AG08396 (cell line): ENCODE data around the gene COL4A1.

Experiments
- DNase-seq: peaks from one replicate; pipeline ENCODE4 v3.0.0; 2012; ENCODE audit warnings: low spot score, mixed read lengths

Gene COL4A1

DNA sequence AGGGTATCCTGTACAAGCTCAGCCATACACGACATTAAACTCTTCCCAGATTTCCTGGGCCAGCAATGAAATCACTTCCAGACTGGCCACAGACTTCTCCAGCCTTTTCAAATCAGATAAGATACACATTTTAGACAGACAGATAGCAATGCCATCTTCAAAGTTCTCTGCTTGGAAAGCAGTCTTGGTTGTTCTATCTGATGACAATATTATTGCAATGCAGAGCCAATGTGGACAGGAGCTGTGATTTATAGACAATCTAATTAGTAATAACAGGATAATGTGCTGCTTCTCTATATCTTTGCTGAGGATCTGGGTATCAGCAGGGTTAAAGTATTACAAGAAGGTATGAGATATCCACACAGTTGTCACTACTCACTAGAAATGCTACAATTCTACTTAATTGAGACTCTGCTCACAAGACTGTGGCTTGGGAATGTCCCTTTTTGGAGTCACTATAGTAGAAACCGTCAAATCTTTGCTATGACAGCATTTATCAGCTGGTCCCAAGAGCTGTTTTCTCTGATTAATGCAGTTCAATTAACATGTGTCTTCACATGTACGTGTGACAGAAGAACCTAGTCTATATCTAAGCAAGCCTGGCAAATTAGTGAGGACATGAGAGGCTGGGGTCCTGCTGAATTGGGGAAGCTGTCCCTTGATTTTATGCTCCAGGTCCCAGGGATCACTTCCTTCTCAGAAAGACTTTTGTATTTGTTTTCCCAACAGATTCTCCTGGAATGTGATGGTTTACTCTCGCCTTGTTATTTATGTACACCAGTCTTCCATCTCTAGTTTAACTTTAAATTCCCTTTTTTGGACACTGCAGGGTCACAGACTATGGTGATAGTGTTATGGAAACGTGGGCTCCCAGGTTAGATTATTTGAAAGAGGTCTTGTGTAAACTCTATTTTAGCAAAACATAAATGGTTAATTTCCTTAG, 68.8 kb downstream of the COL4A1 start:
- DNase-seq: no peak

DNA sequence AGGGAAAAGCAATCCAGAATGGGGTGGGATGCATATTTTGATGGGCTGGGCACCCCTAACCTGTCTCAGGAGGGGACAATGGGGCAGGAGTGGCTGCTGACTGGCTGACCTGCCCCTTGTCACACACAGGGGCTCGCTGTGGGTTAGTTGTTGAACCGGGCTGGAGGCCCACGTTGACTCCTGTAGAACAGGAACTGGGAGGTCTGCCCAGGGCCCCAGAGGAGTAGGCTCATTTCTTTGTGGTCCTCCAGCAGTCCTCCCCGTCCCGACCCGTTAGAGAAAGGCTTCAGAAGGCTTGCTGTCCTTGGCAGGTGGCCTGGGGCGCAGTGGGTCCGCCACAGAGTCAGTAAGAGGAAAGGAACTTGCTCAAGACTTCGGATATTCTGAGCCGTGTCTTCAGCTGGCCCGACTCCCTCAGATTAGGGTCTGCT, 70.1 kb downstream of the COL4A1 start:
- DNase-seq: no peak

DNA sequence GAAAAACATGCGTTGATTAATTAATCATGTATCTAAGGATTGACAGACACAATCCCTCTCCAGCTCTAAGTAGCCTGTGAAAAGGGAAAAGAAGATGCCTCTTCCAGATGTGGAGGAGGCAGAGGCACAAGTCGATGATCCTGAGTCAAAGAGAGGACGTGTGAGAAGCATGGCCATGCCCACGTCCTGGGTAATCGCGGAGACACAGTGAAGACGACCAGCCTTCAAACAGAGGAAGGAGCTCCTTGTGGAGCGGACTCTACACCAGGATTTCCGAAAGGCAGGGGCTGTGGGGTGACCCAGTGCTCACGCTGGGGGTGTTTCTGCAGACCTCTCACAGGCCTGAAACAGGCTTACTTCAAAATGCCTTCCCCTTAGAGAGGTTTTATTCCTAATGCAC, 70.5 kb downstream of the COL4A1 start:
- DNase-seq: no peak

DNA sequence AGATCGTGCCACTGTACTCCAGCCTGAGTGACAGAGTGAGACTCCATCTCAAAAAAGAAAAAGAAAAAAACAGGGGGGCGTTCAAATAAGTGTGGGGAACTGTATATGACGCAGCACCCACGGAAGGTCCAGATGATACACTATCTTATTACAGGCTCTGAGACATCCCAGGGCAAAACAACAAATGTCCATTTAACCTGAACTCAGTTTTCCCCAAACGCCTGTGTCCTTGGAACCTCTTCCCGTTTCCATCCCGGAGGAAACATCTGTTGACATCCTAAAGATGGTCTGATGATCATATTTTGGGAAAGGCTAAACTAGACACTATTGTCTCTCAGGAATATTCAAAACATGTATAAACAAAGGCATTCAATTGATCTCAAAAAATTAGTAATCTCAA, 72.4 kb downstream of the COL4A1 start:
- no peak for DNase-seq

DNA sequence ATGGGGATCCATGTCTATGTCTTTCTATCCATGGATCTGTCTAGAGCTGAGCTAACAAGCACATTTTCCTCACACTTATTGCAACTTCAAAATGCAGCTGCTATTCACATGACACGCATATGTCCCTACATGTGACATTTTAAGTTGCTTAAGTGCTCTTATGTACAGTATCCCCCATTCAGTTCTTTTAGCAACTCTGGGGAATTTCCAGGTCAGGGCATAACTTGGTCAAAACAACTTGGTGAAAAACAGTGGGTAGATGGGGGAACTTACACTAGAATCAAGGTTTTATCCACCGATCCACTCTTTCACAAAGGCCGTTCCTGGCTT, 73.0 kb downstream of the COL4A1 start:
- DNase-seq: no peak

DNA sequence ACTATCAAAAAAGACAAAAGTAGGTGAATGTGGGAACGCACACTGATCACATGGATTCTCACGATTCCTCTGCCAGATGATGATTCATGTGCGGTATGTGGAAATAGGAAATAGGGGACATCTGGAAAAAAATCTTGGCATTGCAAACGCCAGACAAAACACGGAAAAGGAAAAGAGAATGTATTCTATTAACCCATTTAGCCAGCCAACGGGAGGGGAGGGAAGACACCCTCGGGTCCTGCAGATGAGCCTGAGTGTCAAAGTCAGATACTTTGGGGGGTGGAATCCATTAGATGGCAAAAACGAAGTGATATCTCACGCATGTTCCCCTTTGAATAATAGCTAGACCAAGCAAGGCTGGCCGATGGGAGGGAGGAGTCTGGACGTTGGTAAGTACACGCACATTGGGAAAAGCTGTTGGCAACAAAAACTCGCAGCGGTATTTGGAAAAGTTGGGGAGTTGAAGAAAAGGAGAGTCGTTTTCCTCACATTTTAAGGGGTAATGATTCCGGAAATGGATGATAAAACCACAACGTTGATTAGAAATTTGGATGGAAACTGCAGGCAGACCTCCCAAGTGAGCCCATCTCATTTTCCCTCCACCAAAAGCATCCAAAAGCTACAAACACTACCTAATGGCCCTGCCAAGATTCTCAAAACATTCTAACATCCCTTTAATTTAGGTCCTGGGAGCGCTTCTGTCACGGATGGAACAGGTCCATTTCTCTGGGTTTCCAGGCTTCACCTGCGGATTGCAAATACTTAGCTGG, 73.6 kb downstream of the COL4A1 start:
- peak; percentile 46 for DNase-seq

DNA sequence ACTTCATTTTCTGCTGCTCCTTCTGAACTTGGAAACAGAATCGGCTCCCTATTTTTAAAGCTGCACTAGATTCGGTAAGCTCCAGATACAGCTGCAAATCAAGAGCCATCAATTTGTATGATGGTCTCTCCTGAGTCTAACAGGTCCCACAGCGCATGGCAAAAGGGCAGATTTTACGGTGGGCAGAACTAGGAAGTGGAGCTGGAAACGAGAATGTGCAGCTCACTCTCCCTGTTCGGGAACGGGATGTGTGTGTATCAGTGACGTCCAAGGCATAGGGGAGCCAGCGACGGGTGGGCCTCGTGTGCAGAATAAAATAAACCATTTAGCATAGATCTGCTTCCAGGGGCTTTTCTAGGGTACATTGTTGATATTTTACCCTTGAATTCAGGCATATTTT, 74.2 kb downstream of the COL4A1 start:
- peak; percentile 31 for DNase-seq

DNA sequence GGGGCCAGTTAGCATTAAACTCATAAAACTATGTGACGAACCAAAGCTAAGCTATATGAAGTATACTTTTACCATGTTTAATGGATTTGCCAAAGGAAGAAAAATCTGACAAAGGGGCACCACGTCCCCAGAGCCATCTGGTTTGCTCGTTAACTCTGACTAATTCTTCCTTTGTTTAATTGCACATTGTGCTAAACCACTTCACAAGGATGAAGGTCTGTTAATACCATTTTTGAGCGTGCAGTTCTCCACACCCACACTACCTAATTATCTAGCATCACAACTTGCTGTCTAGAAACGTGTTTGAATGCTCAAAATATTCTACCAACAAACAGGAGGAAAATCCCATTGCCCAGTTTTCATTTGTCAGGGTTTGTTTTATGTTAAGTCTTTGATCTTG, 74.8 kb downstream of the COL4A1 start:
- no peak for DNase-seq

DNA sequence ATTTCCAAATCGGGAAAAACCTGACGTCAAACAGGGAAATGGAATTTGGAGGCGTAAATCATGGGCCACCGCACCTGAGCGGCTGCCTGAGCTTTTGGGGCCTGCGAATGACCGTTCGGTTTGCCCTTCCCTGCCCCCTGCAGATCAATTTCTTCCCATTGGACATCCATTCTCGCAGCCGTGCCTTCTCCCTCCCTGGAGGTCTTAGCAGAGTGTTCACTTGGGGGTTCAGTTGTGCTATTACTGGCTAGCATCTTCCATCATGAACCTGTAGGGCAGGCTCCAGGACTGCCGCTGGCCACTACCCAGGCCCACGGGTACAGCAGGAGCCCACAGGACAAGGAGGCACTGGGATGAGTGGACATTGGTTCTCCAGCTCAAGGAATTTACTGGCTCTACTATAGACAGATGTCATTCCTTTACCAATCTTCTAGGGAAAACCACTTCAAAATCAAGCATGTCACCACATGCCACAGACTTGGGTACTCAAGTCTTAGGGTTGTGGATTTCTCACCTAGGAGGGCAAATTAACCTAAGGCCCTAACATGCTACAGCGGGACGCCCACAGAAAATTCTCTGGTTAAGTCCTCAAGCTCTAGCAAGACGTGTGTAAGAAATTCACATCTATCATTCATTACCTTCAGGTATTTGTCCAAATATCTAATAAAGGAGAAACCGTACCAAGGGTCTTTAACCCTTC, 75.5 kb downstream of the COL4A1 start:
- DNase-seq: no peak

DNA sequence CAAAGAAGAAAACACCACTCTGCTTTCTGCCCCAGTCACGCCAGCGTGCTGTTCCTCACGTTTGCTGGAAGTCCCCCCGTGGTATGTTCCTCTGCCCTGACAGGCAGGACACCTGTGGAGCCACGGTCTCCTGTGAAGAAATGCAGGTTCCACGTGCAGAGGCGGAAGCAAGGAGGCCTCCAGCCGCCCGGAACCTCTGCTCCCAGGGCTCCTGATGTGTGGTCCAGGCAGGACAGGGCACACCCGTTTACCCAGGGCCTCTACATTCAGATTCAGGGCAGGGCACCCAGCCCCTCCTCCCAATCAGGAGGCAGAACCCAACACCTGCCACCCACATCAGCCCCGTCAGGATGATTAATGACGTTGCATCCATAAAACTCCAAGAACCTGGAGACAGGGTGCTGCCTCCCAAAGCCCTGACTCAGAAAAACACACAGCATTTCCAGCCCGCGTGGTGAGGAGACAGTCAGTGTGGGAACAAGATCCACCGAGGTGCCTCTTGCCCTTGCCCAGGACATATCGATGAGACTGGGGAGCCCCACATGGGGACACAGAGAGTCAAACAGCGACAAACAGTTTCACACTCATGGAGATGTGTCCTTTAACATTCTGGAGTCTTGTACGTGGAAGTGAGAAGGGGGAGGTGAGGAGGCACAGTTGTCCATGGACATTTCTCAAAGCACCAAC, 76.2 kb downstream of the COL4A1 start:
- no peak for DNase-seq

DNA sequence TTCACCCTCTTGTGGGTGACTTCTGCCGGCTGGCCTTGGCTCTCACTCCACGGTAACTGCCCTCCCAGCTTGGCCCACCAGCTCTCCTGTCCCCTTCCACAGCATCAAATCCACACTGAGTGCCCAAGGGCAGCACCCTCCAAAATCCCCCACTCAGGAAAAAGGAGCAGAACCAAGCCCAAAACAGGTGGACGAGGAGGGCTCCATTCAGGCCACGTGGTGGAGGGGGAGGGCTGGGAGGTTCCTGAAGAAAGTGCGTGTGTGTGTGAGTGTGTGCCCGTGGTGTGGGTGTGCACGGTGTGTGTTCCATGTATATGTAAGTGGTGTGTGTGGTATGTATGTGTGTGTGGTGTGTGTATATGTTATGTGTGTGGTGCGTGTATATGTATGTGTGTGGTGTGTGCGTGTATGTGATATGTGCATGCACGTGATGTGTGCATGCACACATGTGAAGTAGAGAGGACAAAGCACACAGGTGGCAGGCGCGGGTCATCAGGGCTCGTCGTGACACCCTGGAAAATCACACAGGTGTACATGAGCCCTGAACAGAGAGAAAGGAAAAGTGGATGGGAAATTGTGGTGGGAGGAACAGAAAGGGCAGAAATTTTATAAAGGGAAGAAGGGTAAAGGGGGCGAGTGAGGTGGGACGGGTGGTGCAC, 76.9 kb downstream of the COL4A1 start:
- DNase-seq: no peak

DNA sequence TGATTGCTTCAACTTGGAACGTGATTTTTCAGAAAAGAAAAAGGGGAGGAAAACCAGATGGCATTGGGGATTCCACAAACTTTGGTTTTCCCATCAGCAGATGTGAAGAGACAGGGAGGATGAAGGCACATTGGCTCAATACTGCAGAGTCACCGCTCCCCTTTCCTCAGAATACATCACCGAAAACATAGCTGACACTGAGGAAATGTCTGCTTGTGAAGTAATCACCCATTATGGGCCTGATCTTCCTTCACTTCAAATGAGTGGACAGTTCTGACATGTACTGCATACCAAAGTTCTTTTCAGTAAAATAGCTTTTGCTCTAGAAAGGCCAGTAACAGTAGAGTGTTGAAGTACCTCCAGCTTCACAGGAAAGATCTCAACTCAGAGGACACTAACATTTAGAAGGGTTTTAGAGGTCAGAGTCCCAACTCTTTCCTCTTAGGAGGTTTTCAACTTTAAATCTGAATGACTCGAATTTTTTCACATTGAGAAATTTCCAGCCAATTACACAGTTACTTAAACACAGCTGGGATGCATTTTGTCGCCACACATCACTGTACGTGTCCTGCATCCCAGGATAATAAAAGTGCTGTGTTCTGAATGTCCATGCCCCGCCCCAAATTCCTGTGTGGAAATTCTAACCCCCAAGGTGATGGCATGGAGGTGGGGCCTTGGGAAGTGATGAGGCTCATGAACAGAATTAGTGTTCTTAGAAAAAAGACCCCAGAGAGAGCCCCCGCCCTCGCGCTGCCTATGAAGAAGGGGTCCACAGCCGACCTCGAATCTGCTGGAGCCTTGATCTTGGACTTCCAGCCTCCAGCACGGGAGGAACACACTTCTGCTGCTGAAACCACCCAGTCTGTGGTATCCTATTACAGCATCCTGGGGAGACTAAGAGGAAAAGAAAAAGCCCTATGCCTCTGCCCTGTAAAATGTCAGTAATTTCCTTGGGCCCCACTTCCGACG, 77.7 kb downstream of the COL4A1 start:
- no peak for DNase-seq

DNA sequence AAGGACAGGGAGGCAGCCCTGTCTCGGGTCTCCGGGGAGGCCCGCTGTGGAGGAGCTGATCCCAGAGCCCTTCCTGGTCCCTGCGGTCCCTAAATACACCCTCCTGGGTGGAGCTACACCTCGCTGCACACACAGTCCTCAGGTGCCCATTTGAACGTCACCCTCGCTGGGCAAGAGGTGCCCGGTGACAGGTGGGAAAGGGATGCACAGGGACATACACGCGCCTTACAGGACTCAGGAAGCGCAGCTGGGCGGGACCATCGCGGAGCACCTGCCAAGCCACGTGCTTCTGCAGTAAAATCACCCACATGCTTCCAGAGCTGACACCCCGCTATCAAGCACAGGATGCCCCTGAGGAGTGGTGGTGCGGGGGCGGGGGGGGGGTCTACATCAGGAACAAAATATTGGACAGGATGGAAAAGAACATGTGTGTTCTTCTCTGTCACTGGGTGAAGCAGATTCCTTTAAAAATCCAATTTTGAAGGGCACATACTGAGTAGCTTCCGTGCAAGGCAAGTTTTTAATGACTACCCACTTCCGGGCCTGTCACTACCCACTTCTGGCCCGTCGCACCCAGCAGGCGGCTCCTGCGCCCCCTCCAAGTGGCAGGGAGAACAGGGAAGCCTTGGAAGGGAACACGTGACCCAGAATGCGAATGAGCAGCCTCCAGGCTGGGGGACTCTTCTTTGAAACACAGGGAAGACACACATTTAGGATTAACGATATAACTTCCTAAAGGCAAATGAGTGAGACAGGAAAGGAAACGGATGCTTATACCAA, 78.9 kb downstream of the COL4A1 start:
- no peak for DNase-seq

DNA sequence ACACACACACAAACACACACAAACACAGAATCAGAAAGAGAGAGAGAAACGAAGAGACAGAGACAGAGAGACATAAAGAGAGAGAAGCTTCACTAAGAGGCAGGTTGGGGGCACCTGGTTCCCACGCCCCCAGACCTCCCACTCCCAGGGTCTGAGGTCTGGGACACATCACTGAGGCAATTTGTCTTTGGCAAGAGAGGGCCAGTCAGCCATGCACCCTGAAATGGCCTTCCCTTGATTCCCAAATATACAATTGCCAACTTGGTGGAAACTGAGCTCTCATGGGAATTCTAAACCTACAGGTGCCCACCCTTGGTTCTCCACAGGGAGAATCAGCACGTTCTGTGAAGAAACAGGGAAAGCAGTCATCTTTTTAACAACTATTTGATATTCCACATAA, 79.5 kb downstream of the COL4A1 start:
- no peak for DNase-seq

DNA sequence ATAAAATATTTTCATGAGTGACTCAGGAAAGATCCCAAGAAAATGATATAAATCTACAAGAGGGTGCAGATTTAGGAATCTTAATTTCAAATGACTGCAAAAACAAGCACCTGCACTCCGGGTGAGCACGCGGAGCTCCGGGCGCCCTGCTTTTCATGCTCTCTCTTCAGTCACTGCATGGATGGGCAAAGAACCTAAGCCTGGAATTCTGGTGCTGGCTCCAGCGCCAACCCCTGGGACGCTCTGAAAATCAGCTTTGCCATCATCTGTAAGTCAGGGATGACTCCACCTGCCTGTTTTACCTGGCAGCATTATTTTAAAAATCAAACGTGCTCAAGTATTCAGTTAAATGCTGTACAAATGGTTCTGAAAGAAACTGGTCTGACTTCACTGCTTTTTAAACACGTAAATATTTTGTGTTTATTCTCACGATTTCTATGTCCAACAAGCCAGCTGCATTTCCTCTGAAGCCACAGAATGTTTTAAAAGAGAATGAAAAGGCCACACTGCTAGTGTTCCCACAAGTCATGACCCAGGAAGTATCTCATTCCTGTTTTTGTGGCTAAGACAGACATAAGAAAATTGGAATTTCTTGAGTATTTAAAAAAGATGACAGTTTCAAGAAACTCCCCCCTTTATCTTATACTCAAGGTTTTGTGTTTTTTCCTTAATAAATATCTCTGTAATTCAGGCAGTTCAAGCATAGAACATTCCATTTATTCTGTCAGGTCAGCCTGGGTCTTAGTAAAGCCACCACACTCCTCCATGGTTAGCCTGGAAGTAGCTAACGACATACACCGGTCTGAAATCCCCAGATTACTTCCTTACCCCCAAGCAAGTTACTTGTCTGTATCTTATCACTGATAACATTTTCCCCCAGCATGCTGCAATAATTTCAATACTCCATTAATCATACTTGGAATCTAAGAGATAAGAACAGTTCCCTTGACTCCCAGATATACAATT, 81.1 kb downstream of the COL4A1 start:
- DNase-seq: no peak

DNA sequence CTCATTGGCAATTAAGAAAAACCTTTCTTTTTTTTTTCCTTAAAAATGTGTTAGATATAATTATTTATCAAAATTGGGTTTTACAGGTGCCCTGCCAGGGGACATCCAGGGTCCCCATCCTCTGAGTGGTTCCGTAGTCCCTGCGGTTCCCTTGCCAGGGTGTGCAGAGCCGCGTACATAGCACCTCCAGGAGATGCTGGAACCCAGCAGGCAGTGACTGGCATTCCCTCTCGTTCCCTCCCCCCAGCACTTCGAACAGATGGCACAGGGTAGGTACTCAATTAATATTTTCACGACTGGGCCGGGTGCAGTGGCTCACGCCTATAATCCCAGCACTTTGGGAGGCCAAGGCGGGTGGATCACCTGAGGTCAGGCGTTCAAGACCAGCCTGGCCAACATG, 82.0 kb downstream of the COL4A1 start:
- no peak for DNase-seq

DNA sequence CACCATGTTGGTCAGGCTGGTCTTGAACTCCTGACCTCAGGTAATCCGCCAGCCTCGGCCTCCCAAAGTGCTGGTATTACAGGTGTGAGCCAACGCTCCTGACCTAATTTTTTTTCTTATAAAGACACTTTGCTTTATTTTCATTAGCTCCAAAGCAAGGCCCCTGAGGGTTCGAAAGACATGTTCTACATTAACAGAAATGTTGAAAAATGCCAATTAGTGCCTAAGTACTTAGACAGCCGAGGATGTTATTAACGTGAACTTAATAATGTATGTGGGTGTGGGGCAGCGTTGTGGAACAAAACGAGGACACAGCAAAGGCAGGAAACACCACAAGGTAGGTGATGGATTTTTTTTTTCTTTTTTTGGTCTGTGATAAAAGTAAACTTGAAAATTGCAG, 82.4 kb downstream of the COL4A1 start:
- no peak for DNase-seq

DNA sequence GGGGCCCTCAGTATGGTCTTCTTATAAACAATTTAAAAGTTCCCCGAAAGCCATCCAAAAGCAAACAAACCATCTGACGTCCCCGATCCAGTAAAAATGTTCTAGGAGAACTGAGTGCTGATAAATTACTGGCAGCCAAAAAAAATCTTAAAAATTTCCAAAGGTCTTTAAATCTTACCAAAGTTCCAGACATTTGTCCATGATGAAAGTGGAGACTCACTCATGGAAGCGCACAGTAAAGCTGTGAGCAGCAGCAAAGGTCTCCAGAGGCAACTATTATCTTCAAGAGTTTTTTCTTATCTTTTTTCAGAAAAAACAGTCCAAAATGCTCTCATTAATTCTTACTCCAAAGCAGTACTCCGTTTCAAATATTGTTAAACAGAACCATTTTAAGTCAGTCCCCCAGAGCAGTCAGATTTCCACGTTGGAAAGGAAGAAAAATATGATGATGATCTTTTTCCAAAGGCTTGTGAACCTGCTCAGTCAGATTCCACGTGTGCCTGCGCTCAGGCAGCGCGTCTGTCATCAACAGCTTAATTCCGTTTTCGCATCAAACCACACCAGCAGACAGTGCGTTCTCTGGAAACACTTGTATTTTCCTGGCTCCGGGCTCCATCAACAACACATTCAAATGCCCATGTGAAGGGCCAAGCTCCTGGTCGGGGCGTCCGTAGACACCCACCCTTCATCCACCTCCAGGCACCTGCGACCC, 85.4 kb downstream of the COL4A1 start:
- DNase-seq: no peak
